ENCODE results near the gene MIX23. TPM values are rescaled to one million over a fixed set of nuclear protein-coding genes. Genes with fewer than 3 reads are reported as not detected.

MIX23 gene
- total RNA-seq, 1 experiment from 2014 or later: 85.2 TPM

DNA sequence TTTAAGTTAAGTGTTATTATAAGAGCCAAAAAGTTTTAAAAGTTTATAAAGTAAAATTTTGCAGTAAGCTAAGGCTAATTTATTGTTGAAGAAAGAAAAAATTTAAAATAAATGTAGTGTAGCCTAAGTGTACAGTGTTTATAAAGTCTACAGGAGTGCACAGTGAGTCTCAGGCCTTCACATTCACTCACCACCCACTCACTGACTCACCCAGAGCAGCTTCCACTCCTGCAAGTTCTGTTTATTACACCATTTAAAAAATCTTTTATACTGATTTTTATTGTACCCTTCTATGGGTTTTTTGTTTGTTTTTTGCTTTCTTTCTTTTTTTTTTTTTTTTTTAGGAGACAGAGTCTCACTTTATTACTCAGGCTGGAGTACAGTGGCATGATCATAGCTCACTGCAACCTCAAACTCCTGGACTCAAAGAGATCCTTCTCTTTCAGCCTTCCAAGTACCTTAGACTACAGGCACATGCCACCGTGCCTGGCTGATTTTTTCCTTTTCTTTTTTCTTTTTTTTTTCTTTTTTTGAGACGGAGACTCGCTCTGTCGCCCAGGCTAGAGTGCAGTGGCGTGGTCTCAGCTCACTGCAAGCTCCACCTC lies 32.1 kb downstream of the MIX23 start:
- Histone ChIP-seq H3K27me3 (replicated peaks; ENCODE audit: control insufficient read depth, insufficient read depth, low read length) (no peaks in the 10 kb centered on the region), H3K36me3 (ENCODE audit: control insufficient read depth, insufficient read depth, low read length) (no peaks in the 10 kb centered on the region), H3K4me3 (ENCODE audit: low read depth, low read length) (no peak overlapping the region), H3K4me1 (no peaks in the 10 kb centered on the region), H3K9me3 (no peaks in the 10 kb centered on the region; the same call in 1 of the 2 replicates)
- H3K36me3 Mint-ChIP-seq (ENCODE audit: insufficient read depth, unreplicated experiment): peaks cover 6% of the 10 kb centered on the region
- no peak for DNase-seq
- no peak overlapping the region for H3K4me3 Mint-ChIP-seq (ENCODE audit: unreplicated experiment)
- H3K27ac Mint-ChIP-seq (ENCODE audit: unreplicated experiment): no peak overlapping the region
- intact Hi-C loops (cut with micrococcal nuclease; ENCODE audit: unreplicated experiment): no loop called here
- no peaks in the 10 kb centered on the region for H3K4me1 Mint-ChIP-seq (ENCODE audit: low read depth, unreplicated experiment)
- no peaks in the 10 kb centered on the region for H3K27me3 Mint-ChIP-seq (ENCODE audit: insufficient read depth, unreplicated experiment)
- H3K9me3 Mint-ChIP-seq (ENCODE audit: unreplicated experiment): peaks cover 9% of the 10 kb centered on the region
- TF ChIP-seq, protein P1, sequence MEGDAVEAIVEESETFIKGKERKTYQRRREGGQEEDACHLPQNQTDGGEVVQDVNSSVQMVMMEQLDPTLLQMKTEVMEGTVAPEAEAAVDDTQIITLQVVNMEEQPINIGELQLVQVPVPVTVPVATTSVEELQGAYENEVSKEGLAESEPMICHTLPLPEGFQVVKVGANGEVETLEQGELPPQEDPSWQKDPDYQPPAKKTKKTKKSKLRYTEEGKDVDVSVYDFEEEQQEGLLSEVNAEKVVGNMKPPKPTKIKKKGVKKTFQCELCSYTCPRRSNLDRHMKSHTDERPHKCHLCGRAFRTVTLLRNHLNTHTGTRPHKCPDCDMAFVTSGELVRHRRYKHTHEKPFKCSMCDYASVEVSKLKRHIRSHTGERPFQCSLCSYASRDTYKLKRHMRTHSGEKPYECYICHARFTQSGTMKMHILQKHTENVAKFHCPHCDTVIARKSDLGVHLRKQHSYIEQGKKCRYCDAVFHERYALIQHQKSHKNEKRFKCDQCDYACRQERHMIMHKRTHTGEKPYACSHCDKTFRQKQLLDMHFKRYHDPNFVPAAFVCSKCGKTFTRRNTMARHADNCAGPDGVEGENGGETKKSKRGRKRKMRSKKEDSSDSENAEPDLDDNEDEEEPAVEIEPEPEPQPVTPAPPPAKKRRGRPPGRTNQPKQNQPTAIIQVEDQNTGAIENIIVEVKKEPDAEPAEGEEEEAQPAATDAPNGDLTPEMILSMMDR (IDR thresholded peaks at IDR 0.05; ENCODE audit: insufficient read depth in 1 of 2, low read depth in 1 of 2, low read length in 1 of 2, severe bottlenecking in 1 of 2, unreplicated experiment in 1 of 2): no peak
- ChIA-PET POLR2A (interaction anchor here (0.7 kb wide), 1 partner anchor 17 kb away, joined by 7 read pairs; no protein-coding TSS in a partner anchor), CTCF (no interaction called here)
- no TSS peak for BruUV-seq (replicated peaks)

- Mint-ChIP-seq H3K9me3 (ENCODE audit: unreplicated experiment) (peaks cover 9% of the 10 kb centered on the region), H3K4me1 (ENCODE audit: low read depth, unreplicated experiment) (no peaks in the 10 kb centered on the region), H3K36me3 (ENCODE audit: insufficient read depth, unreplicated experiment) (no peaks in the 10 kb centered on the region), H3K4me3 (ENCODE audit: unreplicated experiment) (no peak overlapping the region), H3K27me3 (ENCODE audit: insufficient read depth, unreplicated experiment) (no peaks in the 10 kb centered on the region), H3K27ac (ENCODE audit: unreplicated experiment) (no peak overlapping the region)
- Histone ChIP-seq H3K27me3 (replicated peaks; ENCODE audit: control insufficient read depth, insufficient read depth, low read length) (no peaks in the 10 kb centered on the region), H3K4me3 (ENCODE audit: low read depth, low read length) (no peak overlapping the region), H3K4me1 (no peaks in the 10 kb centered on the region), H3K36me3 (ENCODE audit: control insufficient read depth, insufficient read depth, low read length) (no peaks in the 10 kb centered on the region), H3K9me3 (no peaks in the 10 kb centered on the region; the same call in 1 of the 2 replicates)
- POLR2A ChIA-PET: interaction anchor here (0.6 kb wide), 1 partner anchor 17 kb away, joined by 4 read pairs; no protein-coding TSS in a partner anchor
- CTCF ChIA-PET: interaction anchor here (1.2 kb wide), 1 partner anchor 43 kb away, joined by 3 read pairs; no protein-coding TSS in a partner anchor
- TF ChIP-seq, protein P1 (IDR thresholded peaks at IDR 0.05; ENCODE audit: insufficient read depth in 1 of 2, low read depth in 1 of 2, low read length in 1 of 2, severe bottlenecking in 1 of 2, unreplicated experiment in 1 of 2): no peak
- BruUV-seq (replicated peaks): no TSS peak
- intact Hi-C loops (cut with micrococcal nuclease; ENCODE audit: unreplicated experiment): no loop called here
- DNase-seq: no peak
Observed at GRCh38 chr3:122349171-122349570, 33.9 kb downstream of the MIX23 start.

DNA sequence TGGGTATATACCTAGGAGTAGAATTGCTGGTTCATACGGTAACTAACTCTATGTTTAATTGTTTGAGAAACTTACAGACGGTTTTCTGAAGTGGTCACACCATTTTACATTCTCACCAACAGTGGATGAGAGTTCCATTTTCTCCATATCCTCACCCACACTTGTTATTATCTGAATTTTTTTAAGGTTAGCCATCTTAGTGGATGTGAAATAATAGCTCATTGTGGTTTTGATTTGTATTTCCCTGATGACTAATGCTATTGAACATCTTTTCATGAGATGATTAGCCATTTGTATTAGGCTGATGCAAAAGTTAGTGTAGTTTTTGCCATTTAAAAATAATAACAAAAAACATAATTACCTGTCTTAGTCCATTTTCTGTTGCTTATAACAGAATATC lies 39.4 kb downstream of the MIX23 start:
- ChIA-PET CTCF (no interaction called here), POLR2A (no interaction called here)
- Mint-ChIP-seq H3K9me3 (ENCODE audit: unreplicated experiment) (peaks cover 9% of the 10 kb centered on the region), H3K4me1 (ENCODE audit: low read depth, unreplicated experiment) (no peaks in the 10 kb centered on the region), H3K4me3 (ENCODE audit: unreplicated experiment) (no peak overlapping the region), H3K27ac (ENCODE audit: unreplicated experiment) (no peak overlapping the region), H3K27me3 (ENCODE audit: insufficient read depth, unreplicated experiment) (no peaks in the 10 kb centered on the region), H3K36me3 (ENCODE audit: insufficient read depth, unreplicated experiment) (no peaks in the 10 kb centered on the region)
- no TSS peak for BruUV-seq (replicated peaks)
- Histone ChIP-seq H3K4me1 (no peaks in the 10 kb centered on the region), H3K27me3 (replicated peaks; ENCODE audit: control insufficient read depth, insufficient read depth, low read length) (no peaks in the 10 kb centered on the region), H3K4me3 (ENCODE audit: low read depth, low read length) (no peak overlapping the region), H3K9me3 (no peaks in the 10 kb centered on the region; the same call in 1 of the 2 replicates), H3K36me3 (ENCODE audit: control insufficient read depth, insufficient read depth, low read length) (no peaks in the 10 kb centered on the region)
- TF ChIP-seq, protein P1 (IDR thresholded peaks at IDR 0.05; ENCODE audit: insufficient read depth in 1 of 2, low read depth in 1 of 2, low read length in 1 of 2, severe bottlenecking in 1 of 2, unreplicated experiment in 1 of 2): no peak
- no peak for DNase-seq
- intact Hi-C loops (cut with micrococcal nuclease; ENCODE audit: unreplicated experiment): no loop called here

All from Caco-2 (cell line).